ENCODE measurements around the gene SP8. TPM values are rescaled to one million over a fixed set of nuclear protein-coding genes. Genes with fewer than 3 reads are reported as not detected.

Gene SP8
- total RNA-seq, 1 experiment from 2014 or later: 0.71 TPM

DNA sequence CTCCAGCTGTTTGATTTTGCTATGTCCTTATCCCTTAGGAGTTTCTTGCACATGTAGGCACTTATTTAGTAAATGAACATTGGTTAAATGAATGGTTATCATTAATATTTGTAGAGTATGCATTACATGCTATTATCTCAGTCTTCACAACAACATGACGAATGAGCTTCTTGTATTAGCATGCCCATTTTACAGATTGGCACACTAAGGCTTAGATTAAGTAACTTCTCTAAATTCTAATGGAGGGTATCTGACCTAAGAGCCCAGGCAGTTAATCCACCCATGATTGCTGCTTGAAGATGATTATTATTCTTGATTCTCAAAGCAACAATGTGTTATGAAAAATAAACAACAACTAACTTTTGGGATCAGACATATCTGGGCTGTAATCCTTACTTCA is 32.7 kb downstream of the SP8 start:
- DNase-seq (ENCODE audit: low spot score): no peak

DNA sequence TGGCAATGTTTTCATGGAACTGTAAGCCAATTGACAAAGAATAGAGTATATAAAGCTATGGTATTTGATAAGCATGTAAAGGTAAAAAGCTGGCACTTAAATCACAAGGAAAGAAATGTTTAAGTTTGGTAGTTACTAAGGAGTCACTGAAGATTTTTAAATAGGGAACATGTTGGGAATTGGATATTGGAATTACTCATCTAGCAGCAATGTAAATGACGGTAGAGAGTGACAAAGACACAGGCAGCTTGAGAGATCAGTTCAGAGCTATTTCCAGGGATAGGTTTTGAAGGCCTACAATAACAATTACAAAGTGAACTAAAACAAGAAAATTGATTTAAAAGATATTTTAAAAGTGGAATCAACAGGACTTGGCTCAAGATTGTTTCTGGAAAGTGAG is 36.8 kb downstream of the SP8 start:
- no peak for DNase-seq (ENCODE audit: low spot score)

DNA sequence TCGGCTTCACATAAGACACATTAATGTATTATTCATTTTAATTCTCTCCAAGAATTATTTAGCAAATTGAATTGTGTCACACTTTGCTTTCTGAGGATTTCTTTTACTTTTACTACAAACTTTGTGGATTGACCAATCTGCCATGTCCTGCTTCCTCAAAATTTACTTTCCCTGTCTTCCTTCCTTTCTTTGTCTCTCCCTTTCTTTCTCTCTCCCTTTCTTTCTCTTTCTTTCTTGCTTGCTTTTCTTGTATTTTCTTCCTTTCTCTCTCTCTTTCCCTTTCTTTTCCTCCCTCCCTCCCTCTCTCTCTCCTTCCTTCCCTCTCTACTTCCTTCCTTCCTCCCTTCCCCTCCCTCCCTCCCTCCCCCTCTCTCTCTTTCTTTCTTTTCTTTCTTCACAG is 37.8 kb downstream of the SP8 start:
- DNase-seq (ENCODE audit: low spot score): no peak

DNA sequence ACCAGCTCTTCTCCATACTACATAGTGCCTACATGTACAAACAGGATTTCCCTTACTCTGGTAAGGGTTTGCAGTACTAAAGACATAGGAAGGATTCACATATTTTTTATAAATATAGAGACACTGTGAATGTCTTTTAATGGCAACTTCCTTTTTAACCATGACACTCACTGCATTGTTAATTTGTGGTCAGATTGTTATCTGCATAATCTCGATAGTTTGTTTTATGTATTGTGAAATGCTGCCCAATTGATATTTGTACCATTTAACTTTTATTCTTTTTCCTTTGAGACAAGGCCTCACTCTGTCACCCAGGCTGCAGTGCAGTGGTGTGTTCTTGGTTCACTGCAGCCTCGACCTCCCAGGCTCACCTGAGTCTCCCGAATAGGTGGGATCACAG is 39.7 kb downstream of the SP8 start:
- DNase-seq (ENCODE audit: low spot score): no peak

DNA sequence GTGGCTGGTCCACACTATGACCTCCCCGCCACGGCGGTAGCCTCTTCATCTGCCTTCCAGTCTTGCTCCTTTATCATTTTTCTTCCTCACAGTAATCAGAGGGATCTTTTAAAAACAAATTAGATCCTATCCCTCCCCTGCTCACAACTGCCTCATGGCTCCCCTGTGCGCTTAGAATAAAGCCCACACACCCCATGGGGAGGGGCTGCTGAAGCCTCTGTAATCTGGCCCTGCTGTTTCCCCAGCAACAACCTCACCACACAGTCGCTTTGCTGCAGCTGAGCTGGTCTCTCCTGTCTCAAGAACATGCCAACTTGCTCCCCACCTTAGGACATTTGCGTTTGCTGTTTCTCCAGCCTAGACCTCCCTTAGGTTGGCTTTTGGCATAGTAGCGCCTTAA is 41.0 kb downstream of the SP8 start:
- no peak for DNase-seq (ENCODE audit: low spot score)

DNA sequence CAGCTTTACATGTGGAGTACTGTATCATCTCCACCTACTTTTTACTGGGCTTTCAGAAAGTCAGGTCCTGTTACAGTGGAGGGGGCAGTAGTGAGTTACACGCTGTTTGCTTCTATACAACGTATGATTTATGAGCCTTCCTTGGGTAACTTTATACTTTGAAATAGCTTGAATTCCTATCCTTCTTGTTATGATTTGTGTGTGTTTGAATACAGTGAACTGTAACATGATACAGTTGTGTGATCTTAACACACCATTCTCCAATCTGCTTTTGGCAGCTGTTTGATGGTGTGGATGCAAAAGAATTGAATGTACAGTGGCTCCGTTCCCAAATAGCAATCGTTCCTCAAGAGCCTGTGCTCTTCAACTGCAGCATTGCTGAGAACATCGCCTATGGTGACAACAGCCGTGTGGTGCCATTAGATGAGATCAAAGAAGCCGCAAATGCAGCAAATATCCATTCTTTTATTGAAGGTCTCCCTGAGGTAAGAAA is 41.7 kb downstream of the SP8 start:
- peak; percentile 55 for DNase-seq (ENCODE audit: low spot score)

DNA sequence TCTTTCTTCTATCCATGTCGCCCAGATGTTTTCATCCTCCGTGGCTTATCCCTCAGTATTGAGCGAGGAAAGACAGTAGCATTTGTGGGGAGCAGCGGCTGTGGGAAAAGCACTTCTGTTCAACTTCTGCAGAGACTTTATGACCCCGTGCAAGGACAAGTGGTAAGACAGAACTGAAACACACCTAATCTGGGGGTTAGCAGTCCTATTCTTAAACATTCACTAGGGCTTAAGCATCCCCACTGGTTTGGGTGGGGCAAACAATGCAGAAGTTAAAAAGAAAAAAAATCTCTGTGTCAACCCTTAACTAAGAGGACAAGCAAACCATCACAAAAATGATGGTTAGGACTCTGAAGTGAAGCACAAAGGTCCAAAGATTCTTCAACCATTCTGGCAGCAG is 43.8 kb downstream of the SP8 start:
- no peak for DNase-seq (ENCODE audit: low spot score)

DNA sequence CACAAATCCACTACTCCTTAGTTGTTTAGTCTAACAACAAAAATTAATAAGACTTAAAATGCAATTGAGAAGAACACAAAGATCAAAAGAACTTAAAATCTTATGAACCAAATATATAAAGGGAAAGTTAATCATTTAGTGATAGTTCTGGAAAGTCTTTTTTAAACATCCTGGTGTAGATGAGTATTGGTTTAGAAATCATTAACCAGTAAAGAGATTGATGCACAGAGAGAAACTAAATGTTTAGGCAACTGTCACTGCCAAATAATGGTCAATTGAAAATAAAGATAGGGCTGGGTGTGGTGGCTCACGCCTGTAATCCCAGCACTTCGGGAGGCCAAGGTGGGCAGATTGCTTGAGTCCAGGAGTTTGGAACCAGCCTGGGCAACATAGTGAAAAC is 44.9 kb downstream of the SP8 start:
- DNase-seq (ENCODE audit: low spot score): no peak

DNA sequence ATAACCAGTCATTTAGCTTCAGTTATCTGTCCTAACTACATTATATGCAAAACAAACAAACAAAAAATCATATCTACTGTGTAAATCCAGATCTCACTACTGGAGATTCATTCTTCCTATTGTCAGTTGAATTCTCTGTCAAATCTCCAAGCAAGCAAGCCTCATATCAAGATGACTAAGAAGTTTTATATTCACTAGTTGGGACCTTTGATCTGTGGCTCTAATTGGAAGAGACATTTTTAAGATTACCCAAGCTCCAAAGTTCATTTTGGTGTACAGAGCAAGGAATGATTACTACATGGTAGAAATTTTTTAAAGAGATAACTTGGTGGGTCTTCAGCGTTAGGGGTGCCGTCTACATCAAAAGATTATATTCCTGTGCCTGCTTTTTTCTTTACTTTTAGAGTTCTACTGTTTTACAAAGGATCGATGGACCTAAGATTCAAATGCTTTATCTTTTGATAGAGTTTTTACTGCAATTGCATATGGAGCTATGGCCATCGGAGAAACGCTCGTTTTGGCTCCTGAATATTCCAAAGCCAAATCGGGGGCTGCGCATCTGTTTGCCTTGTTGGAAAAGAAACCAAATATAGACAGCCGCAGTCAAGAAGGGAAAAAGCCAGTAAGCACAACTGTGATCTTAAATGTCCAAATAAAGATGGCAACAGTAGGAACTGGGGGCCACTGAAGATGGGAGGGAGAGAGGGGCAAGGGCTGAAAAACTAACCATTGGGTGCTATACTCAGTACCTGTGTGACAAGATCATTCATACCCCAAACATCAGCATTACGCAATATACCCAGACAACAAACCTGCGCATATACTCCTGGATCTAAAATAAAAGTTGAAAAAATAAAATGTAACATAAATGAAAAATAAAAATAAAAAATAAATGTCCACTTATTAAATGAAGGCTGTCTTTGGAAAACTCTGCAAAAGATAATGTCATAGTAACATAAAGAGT is 47.9 kb downstream of the SP8 start:
- peak; percentile 27 for DNase-seq (ENCODE audit: low spot score)

DNA sequence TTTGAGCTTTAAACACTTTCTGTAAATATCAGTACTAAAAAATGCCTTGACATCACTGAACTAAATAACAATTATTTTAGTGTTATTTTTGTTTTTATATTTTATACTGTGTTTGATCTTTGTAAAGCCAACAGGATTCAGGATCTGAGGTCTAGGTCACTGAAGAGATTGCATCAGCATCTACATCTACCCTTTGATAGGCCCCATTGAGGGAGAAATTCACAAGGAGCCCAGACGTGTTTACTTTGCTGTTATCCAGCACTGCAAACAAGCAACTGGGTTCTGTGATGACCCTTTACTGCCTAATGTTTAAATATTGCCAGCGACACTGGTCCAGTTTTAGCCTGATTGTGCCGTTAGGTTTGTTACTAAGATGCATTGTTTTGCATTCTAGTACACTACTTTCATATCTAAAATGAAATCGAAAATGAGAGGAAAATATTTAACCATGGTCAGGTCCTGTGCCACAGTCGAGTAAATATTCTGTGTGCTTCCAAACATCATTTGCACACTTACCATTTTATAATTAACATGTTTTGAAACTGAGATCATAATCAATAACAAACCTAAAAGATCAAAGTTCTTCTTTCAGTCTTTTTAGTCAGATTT is 48.7 kb downstream of the SP8 start:
- DNase-seq (ENCODE audit: low spot score): no peak

DNA sequence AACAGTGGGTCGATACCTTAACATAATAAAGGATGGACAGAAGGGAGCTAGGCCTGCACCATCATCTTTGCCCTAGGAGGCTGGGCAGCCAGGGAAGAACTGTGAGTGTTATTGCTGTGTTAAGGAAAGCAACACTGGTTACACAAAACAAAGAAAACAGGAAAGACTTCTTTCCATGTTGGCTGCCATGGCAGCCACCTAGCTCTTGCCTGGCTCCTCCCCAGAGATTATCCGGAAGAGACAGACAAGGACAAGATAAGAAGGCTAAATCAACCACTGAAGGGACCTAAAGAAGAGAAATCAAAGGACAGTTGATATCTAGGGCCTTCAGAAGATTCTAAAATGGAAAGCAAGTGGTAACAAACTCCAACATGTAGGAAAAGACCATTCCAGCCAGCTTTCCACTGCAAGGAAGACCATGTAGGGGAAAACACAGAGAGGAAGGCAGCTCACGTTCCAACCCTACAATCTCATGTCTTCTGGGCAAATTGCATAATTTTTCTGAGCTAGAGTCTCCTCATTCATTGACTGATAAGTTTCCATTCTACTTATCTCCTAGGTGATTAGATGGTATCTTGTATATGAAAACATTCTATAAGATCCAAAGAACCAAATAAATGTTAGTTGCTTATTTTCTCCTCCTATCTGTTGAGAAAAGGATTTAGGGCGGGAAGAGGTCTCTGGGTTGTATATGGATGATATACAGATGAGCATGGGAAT is 51.2 kb downstream of the SP8 start:
- no peak for DNase-seq (ENCODE audit: low spot score)

Other genes with a start within 250 kb of the SP8 start
- not detected in 2 replicates for gene ABCB5, start 171.2 kb downstream of the SP8 start, total RNA-seq (2014; rRNA removed; shearing (Covaris generic))

All from A172 (cell line).